C4-2B (cell line): ENCODE results near the gene HECW1.

ENCODE experiments used
- CTCF ChIP-seq: fragments of 450-650 bp; conservative IDR thresholded peaks from 2 replicates; pipeline ENCODE4 v1.5.1; 2017; ENCODE audit warnings: mild to moderate bottlenecking
- ZFX ChIP-seq: fragments of 450-650 bp; IDR thresholded peaks from 2 replicates; pipeline ENCODE4 v1.6.1; 2017

GRCh38 chr7:43179393-43179792 lies 66.9 kb downstream of the HECW1 start:
- TF ChIP-seq CTCF (no peak), ZFX (no peak)
